Measurements from ENCODE around the gene NPM1. TPM values are rescaled to one million over a fixed set of nuclear protein-coding genes. Genes with fewer than 3 reads are reported as not detected.

Gene NPM1
- total and polyA plus RNA-seq, 7 donors, result 452 to 2,554 (median 635) TPM

- H3K27ac ChIP-seq, result peak overlapping the region; percentile 86
- no peaks in the 10 kb centered on the region for H3K4me1 ChIP-seq
- ATAC-seq, result peak; percentile 79 to 92 (median 88)
- H3K9me3 ChIP-seq, result no peaks in the 10 kb centered on the region
- H3K27me3 ChIP-seq (ENCODE audit: insufficient read depth in 3 of 3, low read length in 2 of 3), result no peaks in the 10 kb centered on the region
- WGBS, 3 donors, result 8 to 29% (median 13%) methylated on average over 26 to 88 of the region's 88 CpGs
- peak; percentile 80 to 83 for DNase-seq
- no peaks in the 10 kb centered on the region for H3K36me3 ChIP-seq (ENCODE audit: insufficient read depth in 1 of 2, low read depth in 1 of 2)
- peak overlapping the region; percentile 75 for H3K4me3 ChIP-seq
- intact Hi-C loops (cut with DNase I), result no loop called here
- TF ChIP-seq, protein P1, sequence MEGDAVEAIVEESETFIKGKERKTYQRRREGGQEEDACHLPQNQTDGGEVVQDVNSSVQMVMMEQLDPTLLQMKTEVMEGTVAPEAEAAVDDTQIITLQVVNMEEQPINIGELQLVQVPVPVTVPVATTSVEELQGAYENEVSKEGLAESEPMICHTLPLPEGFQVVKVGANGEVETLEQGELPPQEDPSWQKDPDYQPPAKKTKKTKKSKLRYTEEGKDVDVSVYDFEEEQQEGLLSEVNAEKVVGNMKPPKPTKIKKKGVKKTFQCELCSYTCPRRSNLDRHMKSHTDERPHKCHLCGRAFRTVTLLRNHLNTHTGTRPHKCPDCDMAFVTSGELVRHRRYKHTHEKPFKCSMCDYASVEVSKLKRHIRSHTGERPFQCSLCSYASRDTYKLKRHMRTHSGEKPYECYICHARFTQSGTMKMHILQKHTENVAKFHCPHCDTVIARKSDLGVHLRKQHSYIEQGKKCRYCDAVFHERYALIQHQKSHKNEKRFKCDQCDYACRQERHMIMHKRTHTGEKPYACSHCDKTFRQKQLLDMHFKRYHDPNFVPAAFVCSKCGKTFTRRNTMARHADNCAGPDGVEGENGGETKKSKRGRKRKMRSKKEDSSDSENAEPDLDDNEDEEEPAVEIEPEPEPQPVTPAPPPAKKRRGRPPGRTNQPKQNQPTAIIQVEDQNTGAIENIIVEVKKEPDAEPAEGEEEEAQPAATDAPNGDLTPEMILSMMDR (IDR thresholded peaks at IDR 0.05), result no peak
These were observed 63.0 kb downstream of the NPM1 start for GRCh38 chr5:171450423-171451331.

- Histone ChIP-seq H3K9me3 (no peaks in the 10 kb centered on the region), H3K4me1 (no peaks in the 10 kb centered on the region), H3K4me3 (peak overlapping the region; percentile 75), H3K36me3 (ENCODE audit: insufficient read depth in 1 of 2, low read depth in 1 of 2) (no peaks in the 10 kb centered on the region), H3K27ac (peak overlapping the region; percentile 86), H3K27me3 (ENCODE audit: insufficient read depth in 3 of 3, low read length in 2 of 3) (no peaks in the 10 kb centered on the region)
- WGBS, 3 donors, result 77 to 87% (median 86%) methylated on average over 17 of the region's 17 CpGs
- intact Hi-C loops (cut with DNase I), result no loop called here
- ATAC-seq, result peak; percentile 2 to 32 (median 16)
- DNase-seq, result peak in 1 of 2 donors; percentile 52
- TF ChIP-seq, protein P1 (IDR thresholded peaks at IDR 0.05), result no peak
These were observed 63.8 kb downstream of the NPM1 start for GRCh38 chr5:171451421-171451820.

- H3K9me3 ChIP-seq, result no peaks in the 10 kb centered on the region
- H3K27me3 ChIP-seq (ENCODE audit: insufficient read depth in 3 of 3, low read length in 2 of 3), result no peaks in the 10 kb centered on the region
- H3K4me1 ChIP-seq, result no peaks in the 10 kb centered on the region
- DNase-seq (no peak), ATAC-seq (no peak)
- WGBS, 3 donors, result 89 to 94% (median 93%) methylated on average over 11 of the region's 11 CpGs
- intact Hi-C loops (cut with DNase I), result no loop called here
- H3K27ac ChIP-seq, result no peak overlapping the region
- no peak overlapping the region for H3K4me3 ChIP-seq
- TF ChIP-seq, protein P1 (IDR thresholded peaks at IDR 0.05), result no peak
- H3K36me3 ChIP-seq (ENCODE audit: insufficient read depth in 1 of 2, low read depth in 1 of 2), result no peaks in the 10 kb centered on the region
These were observed 65.5 kb downstream of the NPM1 start for GRCh38 chr5:171453056-171453725.

DNA sequence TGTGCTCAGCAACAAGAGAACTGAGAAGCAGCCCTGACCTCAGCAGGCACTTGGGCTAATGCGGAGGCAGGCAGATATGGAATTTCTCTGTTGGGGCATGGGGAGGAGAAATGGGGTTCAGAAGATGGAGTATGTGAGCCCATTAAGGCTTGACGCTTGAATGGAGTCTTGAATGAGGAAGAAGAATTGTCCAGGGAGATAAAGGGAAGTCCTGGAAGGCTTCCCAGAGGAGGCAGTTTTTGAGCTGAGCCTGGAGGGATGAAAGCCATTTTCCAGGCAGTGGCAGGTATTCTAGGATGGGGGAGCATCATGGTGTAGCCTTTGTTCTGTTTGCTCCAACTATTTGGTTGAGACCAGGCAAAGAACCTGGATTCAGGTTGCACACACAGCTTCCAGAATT is 66.3 kb downstream of the NPM1 start:
- WGBS, 3 donors, result 92 to 95% (median 92%) methylated on average over 2 of the region's 2 CpGs
- Histone ChIP-seq H3K4me1 (no peaks in the 10 kb centered on the region), H3K4me3 (no peak overlapping the region), H3K9me3 (no peaks in the 10 kb centered on the region), H3K27me3 (ENCODE audit: insufficient read depth in 3 of 3, low read length in 2 of 3) (no peaks in the 10 kb centered on the region), H3K36me3 (ENCODE audit: insufficient read depth in 1 of 2, low read depth in 1 of 2) (no peaks in the 10 kb centered on the region), H3K27ac (no peak overlapping the region)
- no peak for ATAC-seq
- TF ChIP-seq, protein P1 (IDR thresholded peaks at IDR 0.05), result no peak
- DNase-seq, result no peak
- intact Hi-C loops (cut with DNase I), result no loop called here
